Mesendoderm (in vitro differentiated cells): Measurements from ENCODE around the gene CBLN4.

Experiments
- DNase-seq: peaks from one replicate; pipeline ENCODE4 v3.0.0; 2013
- H2AK5ac ChIP-seq: 2 replicates; pipeline ENCODE4 v1.6.1; 2013; ENCODE audit warnings: low read length, inconsistent platforms
- H2BK120ac ChIP-seq: 2 replicates; pipeline ENCODE4 v1.6.1; 2013; ENCODE audit warnings: low read depth, mild to moderate bottlenecking, low read length, moderate library complexity, mixed read lengths
- H2BK15ac ChIP-seq: replicated peaks from 2 replicates; pipeline ENCODE4 v1.6.1; 2013; ENCODE audit warnings: low read depth, mild to moderate bottlenecking, moderate library complexity
- H2BK5ac ChIP-seq: 2 replicates; pipeline ENCODE4 v1.6.1; 2013; ENCODE audit warnings: low read length, inconsistent platforms
- H3K18ac ChIP-seq: 2 replicates; pipeline ENCODE4 v1.6.1; 2013; ENCODE audit warnings: mild to moderate bottlenecking, low read length, mixed read lengths
- H3K23ac ChIP-seq: one replicate; pipeline ENCODE4 v1.6.1; 2013; ENCODE audit warnings: low read length
- H3K27ac ChIP-seq: 2 replicates; pipeline ENCODE4 v1.5.1; 2013; ENCODE audit warnings: low read depth, mild to moderate bottlenecking, inconsistent platforms, low read length, moderate library complexity
- H3K27me3 ChIP-seq: 2 replicates; pipeline ENCODE4 v1.6.1; 2013; ENCODE audit warnings: low read length, control low read depth, mild to moderate bottlenecking, inconsistent platforms; ENCODE audit not compliant: insufficient read depth, poor library complexity
- H3K36me3 ChIP-seq: 2 replicates; pipeline ENCODE4 v1.6.1; 2013; ENCODE audit warnings: low read length, inconsistent platforms; ENCODE audit not compliant: control insufficient read depth, insufficient read depth
- H3K4ac ChIP-seq: one replicate; pipeline ENCODE4 v1.6.1; 2013; ENCODE audit warnings: low read depth, mild to moderate bottlenecking, low read length, moderate library complexity
- H3K4me1 ChIP-seq: 2 replicates; pipeline ENCODE4 v1.6.1; 2013; ENCODE audit warnings: low read depth, low read length, inconsistent platforms; ENCODE audit not compliant: control insufficient read depth
- H3K4me2 ChIP-seq: 2 replicates; pipeline ENCODE4 v1.6.1; 2013; ENCODE audit warnings: low read length
- H3K4me3 ChIP-seq: 2 replicates; pipeline ENCODE4 v1.5.1; 2013; ENCODE audit warnings: mild to moderate bottlenecking, low read length
- H3K56ac ChIP-seq: one replicate; pipeline ENCODE4 v1.6.1; 2013; ENCODE audit warnings: low read length
- H3K79me1 ChIP-seq: 2 replicates; pipeline ENCODE4 v1.6.1; 2013; ENCODE audit warnings: low read length, inconsistent platforms
- H3K79me2 ChIP-seq: 2 replicates; pipeline ENCODE4 v1.6.1; 2013; ENCODE audit warnings: mild to moderate bottlenecking, low read length; ENCODE audit not compliant: control insufficient read depth, insufficient read depth
- H3K9ac ChIP-seq: 2 replicates; pipeline ENCODE4 v1.6.1; 2013; ENCODE audit warnings: low read length, inconsistent platforms
- H4K5ac ChIP-seq: one replicate; pipeline ENCODE4 v1.6.1; 2013; ENCODE audit warnings: low read length
- H4K8ac ChIP-seq: one replicate; pipeline ENCODE4 v1.6.1; 2013; ENCODE audit warnings: low read depth, mild to moderate bottlenecking, control low read depth, low read length, moderate library complexity
- WGBS: extraction: QIAGEN DNeasy Blood & Tissue Kit; methylation state at CpG from one replicate; pipeline ENCODE4 v1.1.7; 2013; ENCODE audit warnings: low lambda C conversion rate, missing lambda C conversion rate; ENCODE audit not compliant: insufficient coverage; ENCODE audit errors: extremely low coverage; 5-methylcytosine and 5-hydroxymethylcytosine counted together

CBLN4 gene

GRCh38 chr20:56014998-56015397, 9.7 kb upstream of the CBLN4 start:
- Histone ChIP-seq H3K4ac (no peak overlapping the region), H3K79me2 (no peaks in the 10 kb centered on the region), H3K9ac (no peak overlapping the region), H3K4me1 (no peaks in the 10 kb centered on the region), H2BK15ac (no peak overlapping the region), H4K5ac (no peak overlapping the region), H3K4me2 (no peak overlapping the region), H3K4me3 (no peak overlapping the region), H2BK5ac (no peak overlapping the region), H3K79me1 (no peaks in the 10 kb centered on the region), H3K56ac (no peak overlapping the region), H3K23ac (no peak overlapping the region), H2AK5ac (no peak overlapping the region), H3K27me3 (no peaks in the 10 kb centered on the region), H3K27ac (no peak overlapping the region), H2BK120ac (no peak overlapping the region), H3K36me3 (no peaks in the 10 kb centered on the region), H3K18ac (no peak overlapping the region), H4K8ac (no peak overlapping the region)
- WGBS: no CpG with 5 or more reads among the region's 5 CpGs
- DNase-seq: no peak

- Histone ChIP-seq H3K18ac (no peak overlapping the region), H3K9ac (no peak overlapping the region), H3K4me3 (no peak overlapping the region), H3K4ac (no peak overlapping the region), H2AK5ac (no peak overlapping the region), H3K79me1 (no peaks in the 10 kb centered on the region), H3K27ac (no peak overlapping the region), H2BK5ac (no peak overlapping the region), H3K36me3 (no peaks in the 10 kb centered on the region), H3K4me2 (no peak overlapping the region), H4K5ac (no peak overlapping the region), H4K8ac (no peak overlapping the region), H3K79me2 (no peaks in the 10 kb centered on the region), H3K56ac (no peak overlapping the region), H2BK120ac (no peak overlapping the region), H3K23ac (no peak overlapping the region), H3K4me1 (no peaks in the 10 kb centered on the region), H2BK15ac (no peak overlapping the region), H3K27me3 (no peaks in the 10 kb centered on the region)
- no peak for DNase-seq
- WGBS: no CpG with 5 or more reads among the region's 2 CpGs
Measured at GRCh38 chr20:56014151-56014550, 8.8 kb upstream of the CBLN4 start.

GRCh38 chr20:56004611-56005388, 519 bp downstream of the CBLN4 start:
- no peaks in the 10 kb centered on the region for H3K79me1 ChIP-seq
- WGBS: no CpG with 5 or more reads among the region's 70 CpGs
- peak; percentile 1 for DNase-seq

GRCh38 chr20:56004007-56004406, 1.3 kb downstream of the CBLN4 start:
- WGBS: no CpG with 5 or more reads among the region's 41 CpGs
- Histone ChIP-seq H3K9ac (no peak overlapping the region), H3K23ac (no peak overlapping the region), H4K8ac (no peak overlapping the region), H3K4me3 (no peak overlapping the region), H3K4ac (no peak overlapping the region), H3K18ac (no peak overlapping the region), H3K4me1 (no peaks in the 10 kb centered on the region), H3K36me3 (no peaks in the 10 kb centered on the region), H2BK5ac (no peak overlapping the region), H3K27me3 (peaks cover 51% of the 10 kb centered on the region), H2AK5ac (no peak overlapping the region), H3K56ac (no peak overlapping the region), H3K79me1 (no peaks in the 10 kb centered on the region), H3K79me2 (no peaks in the 10 kb centered on the region), H2BK120ac (no peak overlapping the region), H3K27ac (no peak overlapping the region), H3K4me2 (no peak overlapping the region), H4K5ac (no peak overlapping the region), H2BK15ac (no peak overlapping the region)
- DNase-seq: peak; percentile 62

More at GRCh38 chr20:56004611-56005388, 519 bp downstream of the CBLN4 start:
- H2BK15ac ChIP-seq: no peak overlapping the region
- no peak overlapping the region for H4K5ac ChIP-seq
- H3K27me3 ChIP-seq: peaks cover 51% of the 10 kb centered on the region
- no peak overlapping the region for H3K4me3 ChIP-seq
- peak overlapping the region; percentile 34 for H3K4me2 ChIP-seq
- H3K56ac ChIP-seq: peak overlapping the region; percentile 30
- no peak overlapping the region for H2AK5ac ChIP-seq
- H4K8ac ChIP-seq: no peak overlapping the region
- no peak overlapping the region for H3K27ac ChIP-seq
- H2BK5ac ChIP-seq: no peak overlapping the region
- no peak overlapping the region for H2BK120ac ChIP-seq
- H3K79me2 ChIP-seq: no peaks in the 10 kb centered on the region
- no peak overlapping the region for H3K18ac ChIP-seq
- no peak overlapping the region for H3K4ac ChIP-seq
- no peak overlapping the region for H3K9ac ChIP-seq
- H3K4me1 ChIP-seq: no peaks in the 10 kb centered on the region
- H3K23ac ChIP-seq: no peak overlapping the region
- no peaks in the 10 kb centered on the region for H3K36me3 ChIP-seq

GRCh38 chr20:56002908-56003800, 2.2 kb downstream of the CBLN4 start:
- no peak overlapping the region for H3K4me3 ChIP-seq
- H2BK5ac ChIP-seq: no peak overlapping the region
- no peaks in the 10 kb centered on the region for H3K79me1 ChIP-seq
- no peak overlapping the region for H3K18ac ChIP-seq
- no peak overlapping the region for H2BK120ac ChIP-seq
- no peak overlapping the region for H3K4ac ChIP-seq
- H3K79me2 ChIP-seq: no peaks in the 10 kb centered on the region
- no peak overlapping the region for H2BK15ac ChIP-seq
- no peak overlapping the region for H2AK5ac ChIP-seq
- peak; percentile 29 for DNase-seq
- H3K4me2 ChIP-seq: no peak overlapping the region
- H4K8ac ChIP-seq: no peak overlapping the region
- peaks cover 51% of the 10 kb centered on the region for H3K27me3 ChIP-seq
- no peaks in the 10 kb centered on the region for H3K4me1 ChIP-seq
- no peaks in the 10 kb centered on the region for H3K36me3 ChIP-seq
- H4K5ac ChIP-seq: no peak overlapping the region
- WGBS: no CpG with 5 or more reads among the region's 38 CpGs
- no peak overlapping the region for H3K56ac ChIP-seq
- no peak overlapping the region for H3K27ac ChIP-seq
- no peak overlapping the region for H3K9ac ChIP-seq
- H3K23ac ChIP-seq: no peak overlapping the region
